SH-SY5Y (cell line): ENCODE measurements around the gene TET2.

Source experiments
- GATA2 ChIP-seq: IDR thresholded peaks from 2 replicates; pipeline ENCODE4 v1.6.1; 2011; ENCODE audit warnings: mild to moderate bottlenecking, low read depth, low read length
- GATA3 ChIP-seq: IDR thresholded peaks from 2 replicates; pipeline ENCODE4 v1.6.1; 2011; ENCODE audit warnings: low read depth, mild to moderate bottlenecking, low read length, moderate library complexity

- TF ChIP-seq GATA3 (no peak), GATA2 (no peak)
Observed at GRCh38 chr4:105155426-105155825, 8.8 kb downstream of the TET2 start.
